ENCODE results near the gene CX3CR1.

DNA sequence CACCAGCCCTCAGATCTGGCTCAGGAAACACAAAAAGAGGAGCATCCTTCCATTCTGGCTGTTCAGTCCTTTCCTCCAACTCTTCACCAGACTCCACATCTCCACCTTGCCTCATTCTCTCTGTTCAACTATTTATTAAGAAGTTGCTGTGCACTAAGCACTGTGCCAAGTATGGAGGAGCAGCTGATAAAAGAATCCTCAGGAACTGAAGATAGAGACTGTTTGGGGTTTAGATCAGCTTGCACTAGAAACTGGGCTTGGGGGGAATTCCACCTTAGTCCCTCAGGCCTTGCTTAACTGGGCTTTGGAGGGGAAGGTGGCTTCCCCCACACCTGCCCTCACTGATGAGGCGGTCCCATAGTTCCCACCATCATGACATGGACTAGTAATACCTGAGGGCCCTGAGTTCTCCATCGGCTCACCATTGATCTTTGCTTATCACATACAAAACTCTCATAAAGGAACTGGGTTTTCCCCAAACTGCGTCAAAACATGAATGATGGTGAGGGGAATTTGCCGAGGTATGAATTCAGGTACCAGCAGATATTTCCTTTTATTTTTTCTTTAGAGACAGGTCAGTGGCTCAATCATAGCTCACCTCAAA, 48.0 kb upstream of the CX3CR1 start:
- TF ChIP-seq, protein P1, sequence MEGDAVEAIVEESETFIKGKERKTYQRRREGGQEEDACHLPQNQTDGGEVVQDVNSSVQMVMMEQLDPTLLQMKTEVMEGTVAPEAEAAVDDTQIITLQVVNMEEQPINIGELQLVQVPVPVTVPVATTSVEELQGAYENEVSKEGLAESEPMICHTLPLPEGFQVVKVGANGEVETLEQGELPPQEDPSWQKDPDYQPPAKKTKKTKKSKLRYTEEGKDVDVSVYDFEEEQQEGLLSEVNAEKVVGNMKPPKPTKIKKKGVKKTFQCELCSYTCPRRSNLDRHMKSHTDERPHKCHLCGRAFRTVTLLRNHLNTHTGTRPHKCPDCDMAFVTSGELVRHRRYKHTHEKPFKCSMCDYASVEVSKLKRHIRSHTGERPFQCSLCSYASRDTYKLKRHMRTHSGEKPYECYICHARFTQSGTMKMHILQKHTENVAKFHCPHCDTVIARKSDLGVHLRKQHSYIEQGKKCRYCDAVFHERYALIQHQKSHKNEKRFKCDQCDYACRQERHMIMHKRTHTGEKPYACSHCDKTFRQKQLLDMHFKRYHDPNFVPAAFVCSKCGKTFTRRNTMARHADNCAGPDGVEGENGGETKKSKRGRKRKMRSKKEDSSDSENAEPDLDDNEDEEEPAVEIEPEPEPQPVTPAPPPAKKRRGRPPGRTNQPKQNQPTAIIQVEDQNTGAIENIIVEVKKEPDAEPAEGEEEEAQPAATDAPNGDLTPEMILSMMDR (IDR thresholded peaks at IDR 0.05) = no peak
- no peak for TF ChIP-seq POLR2A (IDR thresholded peaks at IDR 0.05)

Measured in ovary (tissue), 3 donors.